HUES64 (cell line): ENCODE results near the gene HFM1.
"Not testable (repeated sequence)": the region's sequence is repeated elsewhere in the genome, so short reads cannot be mapped to it uniquely, and the experiment has no call there.

Experiments used
- H3K27ac ChIP-seq: 2 replicates; pipeline ENCODE4 v1.7.0; 2013; ENCODE audit warnings: low read depth, low read length, inconsistent platforms
- H3K27me3 ChIP-seq: 2 replicates; pipeline ENCODE4 v1.6.1; 2013; ENCODE audit warnings: mild to moderate bottlenecking, low read length; ENCODE audit not compliant: insufficient read depth
- H3K36me3 ChIP-seq: 2 replicates; pipeline ENCODE4 v1.6.1; 2013; ENCODE audit warnings: mild to moderate bottlenecking, low read length; ENCODE audit not compliant: insufficient read depth
- H3K4me1 ChIP-seq: 2 replicates; pipeline ENCODE4 v1.6.1; 2013; ENCODE audit warnings: mild to moderate bottlenecking, low read length, moderate library complexity; ENCODE audit not compliant: insufficient read depth
- H3K4me3 ChIP-seq: 2 replicates; pipeline ENCODE4 v1.5.1; 2013; ENCODE audit warnings: mild to moderate bottlenecking, low read length, moderate library complexity
- H3K9ac ChIP-seq: 2 replicates; pipeline ENCODE4 v1.6.1; 2013; ENCODE audit warnings: mild to moderate bottlenecking, low read depth, low read length
- H3K9me3 ChIP-seq: 2 replicates; pipeline ENCODE4 v1.6.1; 2013; ENCODE audit warnings: low read depth, low read length; ENCODE audit not compliant: insufficient read depth
- WGBS: fragments of 150-250, 120-280 bp; methylation state at CpG from one replicate; pipeline ENCODE4 v1.1.7; 2013; ENCODE audit warnings: missing lambda C conversion rate; 5-methylcytosine and 5-hydroxymethylcytosine counted together

HFM1 gene

DNA sequence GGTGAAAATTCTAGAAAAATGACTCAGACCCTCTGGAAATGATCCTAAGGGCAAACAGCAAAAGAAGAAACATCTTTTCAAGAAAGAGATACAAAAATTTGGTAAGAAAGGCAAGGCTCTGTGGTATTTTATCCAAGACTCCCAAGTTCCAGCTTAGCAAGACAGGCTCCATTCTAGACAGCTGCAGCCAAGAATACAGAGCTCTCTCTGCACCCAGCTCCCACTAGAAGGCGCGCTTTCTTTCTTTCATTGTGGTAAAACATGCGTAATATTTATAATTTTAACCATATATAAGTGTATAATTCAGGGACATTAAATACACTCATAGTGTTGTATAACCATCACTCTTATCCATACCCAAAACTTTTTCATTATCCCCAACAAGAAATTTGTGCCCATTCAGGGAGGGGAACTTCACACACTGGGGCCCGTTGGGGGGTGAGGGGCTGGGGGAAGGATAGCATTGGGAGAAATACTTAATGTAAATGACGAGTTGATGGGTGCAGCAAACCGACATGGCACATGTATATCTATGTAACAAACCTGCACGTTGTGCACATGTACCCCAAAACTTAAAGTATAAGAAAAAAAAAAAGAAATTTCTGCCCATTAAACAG is 2.2 kb upstream of the HFM1 start:
- 89% methylated on average over 4 of the region's 7 CpGs for WGBS
- H3K9ac ChIP-seq, result no peak overlapping the region
- no peak overlapping the region for H3K27ac ChIP-seq
- no peaks in the 10 kb centered on the region for H3K27me3 ChIP-seq
- H3K4me3 ChIP-seq, result no peak overlapping the region
- H3K4me1 ChIP-seq, result peaks cover 10% of the 10 kb centered on the region
- no peaks in the 10 kb centered on the region for H3K36me3 ChIP-seq
- H3K9me3 ChIP-seq, result no peaks in the 10 kb centered on the region

GRCh38 chr1:91402023-91402422 is 2.6 kb downstream of the HFM1 start:
- WGBS, result 92% methylated on average over 1 of the region's 3 CpGs
- Histone ChIP-seq H3K9ac (no peak overlapping the region), H3K4me1 (peaks cover 14% of the 10 kb centered on the region), H3K27me3 (no peaks in the 10 kb centered on the region), H3K36me3 (no peaks in the 10 kb centered on the region), H3K9me3 (no peaks in the 10 kb centered on the region), H3K4me3 (no peak overlapping the region), H3K27ac (no peak overlapping the region)

- Histone ChIP-seq H3K27ac (no peak overlapping the region), H3K4me1 (peaks cover 13% of the 10 kb centered on the region), H3K36me3 (no peaks in the 10 kb centered on the region), H3K27me3 (no peaks in the 10 kb centered on the region), H3K4me3 (no peak overlapping the region), H3K9ac (no peak overlapping the region), H3K9me3 (no peaks in the 10 kb centered on the region)
- WGBS, result 92% methylated on average over 6 of the region's 6 CpGs
Observed at GRCh38 chr1:91400133-91400725, 4.4 kb downstream of the HFM1 start.

- Histone ChIP-seq H3K36me3 (no peaks in the 10 kb centered on the region), H3K9me3 (no peaks in the 10 kb centered on the region), H3K27me3 (no peaks in the 10 kb centered on the region), H3K4me1 (0 out of 2 replicates have a peak, but pooled peaks cover 4% of the 10 kb centered on the region), H3K9ac (no peak overlapping the region), H3K4me3 (no peak overlapping the region), H3K27ac (no peak overlapping the region)
- WGBS, result 92% methylated on average over 1 of the region's 1 CpG
Observed at GRCh38 chr1:91398291-91398690, 6.3 kb downstream of the HFM1 start.

- Histone ChIP-seq H3K9ac (no peak overlapping the region), H3K4me3 (no peak overlapping the region)
Observed at GRCh38 chr1:91397605-91398004, 7.0 kb downstream of the HFM1 start.

GRCh38 chr1:91393042-91393441 is 11.6 kb downstream of the HFM1 start:
- Histone ChIP-seq H3K9me3 (no peaks in the 10 kb centered on the region), H3K9ac (no peak overlapping the region), H3K4me3 (no peak overlapping the region), H3K4me1 (0 out of 2 replicates have a peak, but pooled peaks cover 2% of the 10 kb centered on the region), H3K27ac (no peak overlapping the region), H3K27me3 (no peaks in the 10 kb centered on the region), H3K36me3 (no peaks in the 10 kb centered on the region)
- WGBS, result 96% methylated on average over 1 of the region's 1 CpG

More at GRCh38 chr1:91397605-91398004, 7.0 kb downstream of the HFM1 start:
- H3K27me3 ChIP-seq, result no peaks in the 10 kb centered on the region
- H3K36me3 ChIP-seq, result no peaks in the 10 kb centered on the region
- 0 out of 2 replicates have a peak, but pooled peaks cover 4% of the 10 kb centered on the region for H3K4me1 ChIP-seq
- WGBS, result 85% methylated on average over 4 of the region's 4 CpGs
- no peak overlapping the region for H3K27ac ChIP-seq
- H3K9me3 ChIP-seq, result no peaks in the 10 kb centered on the region

DNA sequence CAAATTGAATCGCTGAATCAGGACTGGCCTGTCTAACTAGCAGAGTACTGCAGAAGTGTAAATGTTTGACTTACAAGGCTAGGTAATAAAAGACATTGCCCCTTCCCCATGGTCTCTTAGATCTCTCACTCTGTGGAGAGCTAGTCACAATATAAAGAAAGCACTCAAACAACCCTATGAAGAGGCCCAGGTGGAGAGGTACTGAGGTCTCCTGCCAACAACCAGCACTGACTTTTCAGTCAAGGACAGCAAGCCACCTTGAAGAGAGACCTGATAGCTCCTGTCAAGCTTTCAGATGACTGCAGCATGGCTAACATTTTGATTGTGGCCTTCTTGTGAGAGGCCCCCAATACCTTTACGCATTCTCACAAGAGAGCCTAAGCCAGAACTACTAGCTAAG is 18.5 kb downstream of the HFM1 start:
- 100% methylated on average over 2 of the region's 2 CpGs for WGBS
- H3K27ac ChIP-seq, result no peak overlapping the region
- no peaks in the 10 kb centered on the region for H3K36me3 ChIP-seq

DNA sequence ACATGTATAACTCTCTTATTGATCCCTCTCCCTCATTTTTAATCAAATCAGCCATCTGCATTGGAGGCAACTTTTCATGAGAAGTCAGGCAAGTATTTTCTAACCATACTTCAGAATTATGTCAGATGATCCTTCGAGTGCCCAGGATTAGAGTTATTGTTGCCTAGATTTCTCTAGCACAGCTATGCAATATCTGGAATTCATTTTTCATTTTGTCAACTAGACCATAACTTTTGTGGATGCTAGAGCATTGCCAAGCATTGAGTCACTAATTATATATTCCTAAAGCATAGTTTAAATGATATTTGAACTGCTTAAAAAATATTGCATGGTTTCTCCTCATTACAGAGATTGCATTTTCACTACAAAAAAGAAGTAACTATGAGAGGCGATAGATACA is 21.2 kb downstream of the HFM1 start:
- H3K27me3 ChIP-seq, result no peaks in the 10 kb centered on the region
- 100% methylated on average over 1 of the region's 2 CpGs for WGBS
- no peaks in the 10 kb centered on the region for H3K36me3 ChIP-seq
- no peak overlapping the region for H3K27ac ChIP-seq
- H3K4me3 ChIP-seq, result no peak overlapping the region
- no peaks in the 10 kb centered on the region for H3K4me1 ChIP-seq
- H3K9me3 ChIP-seq, result no peaks in the 10 kb centered on the region
- H3K9ac ChIP-seq, result no peak overlapping the region

More for the DNA sequence above, 18.5 kb downstream of the HFM1 start:
- no peak overlapping the region for H3K9ac ChIP-seq
- no peak overlapping the region for H3K4me3 ChIP-seq
- no peaks in the 10 kb centered on the region for H3K27me3 ChIP-seq
- no peaks in the 10 kb centered on the region for H3K9me3 ChIP-seq
- H3K4me1 ChIP-seq, result no peaks in the 10 kb centered on the region

DNA sequence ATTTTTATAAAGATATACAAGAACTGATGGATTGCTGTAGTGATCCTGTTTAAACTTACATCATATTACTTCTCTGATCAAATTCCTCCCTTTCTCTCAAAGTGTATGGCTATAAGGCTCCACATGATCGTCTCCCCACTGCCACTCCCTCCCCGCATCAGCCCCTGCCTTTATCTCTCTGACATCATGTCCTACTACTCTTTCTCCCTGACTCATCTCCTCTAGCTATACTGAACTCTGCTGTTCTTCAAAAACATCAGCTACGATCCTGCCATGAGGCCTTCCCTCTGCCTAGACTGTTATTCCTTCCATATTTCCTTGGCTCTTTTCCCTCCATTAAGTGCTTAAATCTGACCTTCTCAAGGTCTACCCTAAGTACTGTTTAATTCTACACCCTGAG is 22.8 kb downstream of the HFM1 start:
- Histone ChIP-seq H3K4me3 (no peak overlapping the region), H3K9ac (no peak overlapping the region), H3K9me3 (no peaks in the 10 kb centered on the region), H3K27ac (no peak overlapping the region), H3K36me3 (no peaks in the 10 kb centered on the region), H3K27me3 (no peaks in the 10 kb centered on the region), H3K4me1 (no peaks in the 10 kb centered on the region)
- WGBS, result 88% methylated on average over 3 of the region's 3 CpGs

DNA sequence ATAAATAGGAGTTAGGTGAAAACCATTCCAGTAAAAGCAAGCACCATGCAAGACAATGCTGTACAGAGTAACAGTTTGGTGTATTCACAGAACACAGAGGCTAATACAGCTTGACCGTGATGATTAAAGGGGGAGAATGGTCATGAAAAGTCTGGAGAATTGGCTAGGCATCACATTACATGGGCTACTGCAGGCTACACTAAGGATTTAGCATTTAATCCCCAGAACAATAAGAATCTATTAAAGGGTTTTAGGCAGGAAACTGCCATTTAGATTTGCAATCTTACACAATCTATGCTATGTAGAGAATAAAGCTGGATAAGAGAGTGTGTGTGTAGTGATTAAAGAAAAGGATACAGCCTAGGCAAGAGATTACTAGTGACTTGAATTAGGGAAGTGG is 30.6 kb downstream of the HFM1 start:
- no peak overlapping the region for H3K27ac ChIP-seq
- H3K4me1 ChIP-seq, result no peaks in the 10 kb centered on the region
- H3K36me3 ChIP-seq, result no peaks in the 10 kb centered on the region
- no peaks in the 10 kb centered on the region for H3K27me3 ChIP-seq
- no peaks in the 10 kb centered on the region for H3K9me3 ChIP-seq
- H3K4me3 ChIP-seq, result no peak overlapping the region
- H3K9ac ChIP-seq, result no peak overlapping the region
- 93% methylated on average over 1 of the region's 1 CpG for WGBS

DNA sequence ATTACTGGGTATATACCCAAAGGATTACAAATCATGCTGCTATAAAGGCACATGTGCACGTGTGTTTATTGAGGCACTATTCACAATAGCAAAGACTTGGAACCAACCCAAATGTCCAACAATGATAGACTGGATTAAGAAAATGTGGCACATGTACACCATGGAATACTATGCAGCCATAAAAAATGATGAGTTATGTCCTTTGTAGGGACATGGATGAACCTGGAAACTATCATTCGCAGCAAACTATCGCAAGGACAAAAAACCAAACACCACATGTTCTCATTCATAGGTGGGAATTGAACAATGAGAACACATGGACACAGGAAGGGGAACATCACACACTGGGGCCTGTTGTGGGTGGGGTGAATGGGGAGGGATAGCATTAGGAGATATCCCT is 32.4 kb downstream of the HFM1 start:
- 100% methylated on average over 1 of the region's 3 CpGs for WGBS
- H3K27me3 ChIP-seq, H3K9ac ChIP-seq, H3K36me3 ChIP-seq, H3K4me1 ChIP-seq, H3K9me3 ChIP-seq, H3K4me3 ChIP-seq, H3K27ac ChIP-seq: not testable (repeated sequence)

DNA sequence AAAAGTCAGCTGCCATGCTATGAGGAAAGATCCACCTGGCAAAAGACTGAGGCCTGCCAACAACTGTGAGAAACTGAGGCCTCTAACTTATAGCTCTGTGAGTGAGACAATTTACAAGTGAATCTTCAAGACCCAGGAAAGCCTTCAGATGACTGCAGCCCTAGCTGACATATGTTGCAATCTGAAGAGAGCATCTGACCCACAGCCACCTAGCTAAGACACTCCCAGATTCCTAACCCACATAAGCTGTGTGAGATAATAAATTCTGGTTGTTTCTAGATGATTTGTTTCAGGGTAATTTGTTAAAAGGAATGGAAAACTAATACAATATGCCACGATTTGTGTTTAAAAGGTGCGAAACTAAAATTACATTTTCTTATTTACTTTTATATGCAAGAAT is 55.1 kb downstream of the HFM1 start:
- no peak overlapping the region for H3K4me3 ChIP-seq
- H3K9ac ChIP-seq, result no peak overlapping the region
- no peak overlapping the region for H3K27ac ChIP-seq
- no peaks in the 10 kb centered on the region for H3K27me3 ChIP-seq
- WGBS, result no CpG with 5 or more reads among the region's 2 CpGs
- no peaks in the 10 kb centered on the region for H3K9me3 ChIP-seq
- H3K36me3 ChIP-seq, result peaks cover 3% of the 10 kb centered on the region; the same call in 1 of the 2 replicates
- no peaks in the 10 kb centered on the region for H3K4me1 ChIP-seq
